Adrenal gland (tissue), 5 donors: ENCODE measurements around the gene TBC1D8B.
"Not testable (repeated sequence)": the region's sequence is repeated elsewhere in the genome, so short reads cannot be mapped to it uniquely, and the experiment has no call there.

Experiments
- CTCF ChIP-seq, 6 experiments: fragments of 450-650 bp in 4 of 6; fragments of 200-600 bp in 2 of 6; sonication (generic) in 1 of 6; IDR thresholded peaks; 1 replicate in 5 of 6; 2 replicates in 1 of 6; pipeline versions ENCODE4 v1.5.1 to v1.8.0; 2016 to 2021; ENCODE audit warnings: antibody characterized with exemption in 6 of 6, mild to moderate bottlenecking in 2 of 6, moderate library complexity in 1 of 6
- POLR2A ChIP-seq, 2 donors: fragments of 450-650 bp; IDR thresholded peaks; one replicate each; pipeline ENCODE4 v1.6.1; 2017; ENCODE audit warnings: antibody characterized with exemption in 2 of 2, mild to moderate bottlenecking in 2 of 2, moderate library complexity in 1 of 2
- donor health status: DM: no; HTN: no; CAD: no.

GRCh38 chrX:106769288-106769687 lies 33.2 kb upstream of the TBC1D8B start:
- not testable (repeated sequence) for TF ChIP-seq POLR2A, CTCF (IDR thresholded peaks at IDR 0.05)
